Stomach (tissue), 4 donors: Measurements from ENCODE around the gene SCN1A.

Source experiments
- POLR2A ChIP-seq, 4 donors: fragments of 450-650 bp; IDR thresholded peaks; one replicate each; pipeline ENCODE4 v1.6.1; 2016; ENCODE audit warnings: antibody characterized with exemption in 4 of 4, control low read depth in 2 of 4, mild to moderate bottlenecking in 1 of 4, moderate library complexity in 1 of 4
- POLR2AphosphoS5 ChIP-seq, 3 donors: sonication (generic); formaldehyde crosslinking; IDR thresholded peaks; one replicate each; pipeline ENCODE4 v1.6.1; 2016; ENCODE audit warnings: antibody characterized with exemption in 3 of 3

DNA sequence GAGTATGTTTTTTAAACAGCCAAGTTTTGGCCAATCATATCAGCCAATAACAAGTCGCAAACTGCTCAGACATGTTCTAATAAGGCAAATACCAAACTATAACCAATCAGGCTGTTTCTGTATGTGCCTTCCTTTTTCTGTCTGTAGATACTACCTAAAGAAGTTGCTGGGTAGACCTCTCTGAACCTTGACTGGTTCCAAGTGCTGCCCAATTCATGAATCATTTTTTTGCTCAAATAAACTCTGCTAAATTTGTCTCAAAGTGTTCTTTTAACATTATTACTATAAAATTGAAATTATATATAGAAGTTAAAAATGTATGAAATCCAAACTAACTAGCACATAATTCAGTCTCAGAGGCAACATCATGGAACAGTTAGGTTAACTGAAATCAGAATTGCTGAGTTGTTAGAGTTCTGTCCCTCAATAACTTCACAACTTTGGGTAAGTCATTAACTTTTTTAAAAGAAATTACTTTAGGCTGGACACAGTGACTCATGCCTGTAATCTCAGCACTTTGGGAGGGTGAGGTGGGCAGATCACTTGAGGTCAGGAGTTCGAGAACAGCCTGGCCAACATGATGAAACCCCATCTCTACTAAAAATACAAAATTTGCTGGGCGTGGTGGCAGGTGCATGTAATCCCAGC lies 169.4 kb downstream of the SCN1A start:
- TF ChIP-seq POLR2AphosphoS5 (IDR thresholded peaks at IDR 0.05) (no peak), POLR2A (IDR thresholded peaks at IDR 0.05) (no peak)
